Fibroblast of the conjunctiva (primary cell): ENCODE measurements around the gene GDPD5.

Experiments used
- DNase-seq: peaks from one replicate; pipeline ENCODE4 v3.0.0-alpha.2; 2010; ENCODE audit warnings: low read depth

The GDPD5 gene

DNA sequence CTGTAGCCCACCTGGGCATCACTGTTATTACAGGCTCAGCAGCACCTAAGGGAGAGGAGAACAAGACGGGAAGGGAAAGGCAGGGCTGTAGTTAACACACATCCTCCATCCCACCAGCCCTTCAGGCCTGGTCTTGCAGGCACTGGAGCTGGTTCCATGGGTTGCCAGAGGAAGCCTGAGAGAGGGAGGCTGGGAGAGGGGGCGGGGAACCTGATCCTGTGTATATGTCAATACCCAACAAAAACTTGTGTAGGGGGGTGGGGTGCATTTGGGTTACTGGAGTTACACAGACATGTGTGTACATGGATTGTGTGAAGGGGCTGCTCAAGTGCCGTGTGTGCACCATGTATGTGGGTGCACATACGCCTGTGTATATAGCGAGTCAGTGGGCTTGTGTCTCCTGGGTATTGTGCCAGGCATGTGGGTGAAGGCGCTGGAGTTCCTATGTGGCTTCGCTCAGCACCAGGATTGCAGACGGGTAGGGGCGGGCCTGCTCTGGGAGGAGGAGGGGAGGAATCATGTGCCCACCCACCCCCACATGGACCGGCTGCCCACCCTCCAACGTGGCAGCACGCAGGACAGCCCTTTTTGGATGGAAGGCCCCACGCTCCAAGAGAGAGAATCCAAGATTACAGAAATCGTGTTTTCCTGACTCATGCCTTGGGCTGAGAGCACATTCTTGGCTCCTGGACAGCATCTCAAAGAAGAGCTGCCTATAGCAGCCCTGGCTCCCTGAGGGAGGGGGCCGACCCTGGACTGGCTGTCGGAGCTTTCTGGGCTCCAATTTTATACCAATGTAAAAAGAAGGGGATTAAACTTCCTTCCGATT, 32.1 kb upstream of the GDPD5 start:
- peak; percentile 94 for DNase-seq

GRCh38 chr11:75556275-75556674, 30.5 kb upstream of the GDPD5 start:
- no peak for DNase-seq

DNA sequence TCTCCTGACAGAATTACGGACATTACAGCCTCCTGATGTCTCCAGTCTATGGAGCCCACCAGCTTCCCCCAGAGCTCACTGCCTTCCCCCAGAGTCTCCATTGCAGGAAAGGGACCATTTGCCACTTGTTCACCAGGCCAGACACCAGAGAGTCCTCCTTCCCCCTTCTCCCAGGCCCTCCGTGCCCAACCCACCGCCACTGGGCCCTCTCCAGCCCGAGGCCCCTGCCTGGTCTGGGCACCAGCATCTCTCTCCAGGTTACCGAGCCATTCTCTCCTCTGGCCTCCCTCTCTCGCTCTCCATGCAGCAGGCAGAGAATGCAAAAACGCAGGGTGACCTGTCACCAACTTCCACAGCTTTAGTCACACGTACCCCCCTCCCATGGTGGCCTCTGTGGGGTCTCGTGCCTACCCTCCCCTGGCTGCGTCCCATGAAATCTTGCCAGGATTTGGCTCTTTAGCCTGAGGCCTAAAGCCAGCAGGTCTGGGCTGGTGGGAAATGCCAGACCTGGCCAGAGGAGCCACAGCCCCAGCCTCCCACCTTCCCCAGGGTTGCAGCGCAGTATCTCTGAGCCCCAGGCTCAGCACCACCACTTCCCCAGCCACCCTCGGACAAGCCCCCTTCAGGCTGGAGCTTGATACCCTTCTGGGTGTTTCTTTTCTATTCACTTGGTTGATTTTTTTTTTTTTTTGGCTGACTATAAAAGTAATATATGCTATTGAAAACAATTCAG, 29.5 kb upstream of the GDPD5 start:
- DNase-seq, result no peak

DNA sequence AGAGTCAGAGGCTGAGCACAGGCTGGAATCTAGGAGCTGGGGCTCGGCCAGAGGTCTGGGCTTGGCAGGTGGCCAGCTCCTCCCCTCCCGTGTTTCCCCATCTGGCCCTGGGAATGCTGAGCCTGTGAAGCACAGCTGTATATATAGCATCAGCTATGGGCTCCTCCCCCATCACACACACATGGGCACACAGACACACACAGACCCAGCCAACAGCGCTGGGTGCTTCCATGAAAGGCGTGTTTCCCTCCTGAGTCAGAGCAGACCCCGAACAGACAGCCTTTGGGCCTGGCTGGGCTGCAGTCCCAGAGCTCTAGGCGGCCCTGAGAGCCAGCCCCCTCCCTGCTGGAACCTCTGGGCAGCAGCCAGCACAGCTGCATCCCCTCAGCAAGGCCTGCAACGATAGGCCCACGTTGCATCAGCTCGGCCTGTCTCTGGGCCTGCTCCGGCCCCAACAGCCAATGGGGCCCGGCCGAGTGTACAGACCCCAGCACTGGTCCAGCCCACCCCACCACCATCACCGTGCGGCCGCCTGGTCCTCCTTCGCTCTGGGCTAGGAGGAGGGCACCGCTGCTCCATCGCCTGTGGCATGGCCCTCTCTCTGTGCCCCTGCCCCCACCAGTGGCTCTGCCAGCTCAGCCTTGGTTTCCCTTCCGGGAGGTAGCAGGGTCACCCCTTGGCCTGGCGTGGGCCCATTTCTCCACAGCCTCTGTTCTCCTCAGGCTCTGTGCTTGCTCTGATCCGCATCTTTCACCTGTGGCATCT, 28.7 kb upstream of the GDPD5 start:
- peak; percentile 100 for DNase-seq

DNA sequence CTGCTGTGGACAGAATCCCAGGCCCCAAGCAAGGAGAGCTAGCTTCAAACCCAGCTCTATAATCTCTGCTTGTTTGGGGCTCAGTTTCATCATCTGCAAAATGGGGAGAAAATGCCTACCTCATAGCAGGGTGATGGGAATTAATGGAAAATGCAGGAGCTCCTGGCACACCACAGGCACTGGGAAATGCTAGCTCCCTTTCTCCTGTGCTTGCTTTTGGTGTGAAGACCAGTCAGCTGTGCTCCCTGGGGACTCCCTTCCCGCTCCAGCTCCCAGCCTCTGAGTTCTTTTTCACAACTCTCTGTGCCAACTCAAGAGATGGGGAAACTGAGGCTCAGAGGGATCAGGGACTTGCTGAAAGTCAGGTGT, 28.1 kb upstream of the GDPD5 start:
- DNase-seq, result no peak

GRCh38 chr11:75553182-75553581, 27.4 kb upstream of the GDPD5 start:
- DNase-seq, result no peak

DNA sequence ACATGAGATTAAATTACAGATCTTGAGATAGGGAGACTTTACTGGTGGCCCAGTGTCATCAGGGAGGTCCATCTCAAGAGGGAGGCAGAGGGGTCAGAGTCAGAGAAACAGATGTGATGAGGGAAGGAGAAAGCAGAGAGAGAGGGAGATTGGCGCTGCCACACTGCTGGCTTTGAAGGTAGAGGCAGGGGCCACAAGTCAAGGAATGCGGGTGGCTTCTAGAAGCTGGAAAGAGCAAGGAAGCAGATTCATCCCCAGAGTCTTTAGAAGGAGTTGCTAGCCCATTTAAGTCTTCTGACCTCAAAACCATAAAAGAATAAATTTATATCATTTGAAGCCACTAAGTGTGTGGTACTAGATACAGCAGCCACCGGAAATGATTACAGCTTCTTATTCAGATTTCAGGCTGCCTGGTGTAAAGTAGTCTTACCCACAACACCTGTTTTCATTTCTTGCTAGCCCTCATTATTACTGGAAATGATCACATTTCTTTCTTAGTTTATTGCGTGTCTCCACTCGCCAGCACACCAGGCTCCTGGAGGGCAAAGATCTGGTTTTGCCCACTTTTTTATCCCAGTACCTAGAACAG, 23.7 kb upstream of the GDPD5 start:
- DNase-seq, result no peak

- DNase-seq, result no peak
Observed at GRCh38 chr11:75548595-75549272, 23.0 kb upstream of the GDPD5 start.

GRCh38 chr11:75547617-75548058, 21.9 kb upstream of the GDPD5 start:
- peak; percentile 63 for DNase-seq

DNA sequence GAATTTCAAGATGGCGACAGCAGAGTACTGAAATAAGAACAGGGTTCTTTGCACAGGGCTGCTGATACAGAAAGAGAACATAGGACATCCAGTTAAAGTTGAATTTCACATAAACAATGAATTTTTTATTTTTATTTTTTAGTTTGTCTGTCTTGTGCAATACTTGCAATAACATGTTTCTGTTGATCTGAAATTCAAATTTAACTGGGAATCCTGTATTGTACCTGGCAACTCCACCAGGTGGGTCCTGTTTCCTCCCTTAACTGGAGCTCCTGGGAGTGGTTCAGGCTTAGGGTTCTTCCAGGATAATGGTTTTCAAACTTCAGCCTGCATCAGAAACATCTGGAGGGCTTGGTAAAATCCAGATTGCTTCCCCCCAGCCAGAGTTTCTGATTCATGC, 21.4 kb upstream of the GDPD5 start:
- DNase-seq, result no peak

GRCh38 chr11:75543806-75544205, 18.1 kb upstream of the GDPD5 start:
- DNase-seq, result no peak

- no peak for DNase-seq
Observed at GRCh38 chr11:75542088-75542438, 16.3 kb upstream of the GDPD5 start.

DNA sequence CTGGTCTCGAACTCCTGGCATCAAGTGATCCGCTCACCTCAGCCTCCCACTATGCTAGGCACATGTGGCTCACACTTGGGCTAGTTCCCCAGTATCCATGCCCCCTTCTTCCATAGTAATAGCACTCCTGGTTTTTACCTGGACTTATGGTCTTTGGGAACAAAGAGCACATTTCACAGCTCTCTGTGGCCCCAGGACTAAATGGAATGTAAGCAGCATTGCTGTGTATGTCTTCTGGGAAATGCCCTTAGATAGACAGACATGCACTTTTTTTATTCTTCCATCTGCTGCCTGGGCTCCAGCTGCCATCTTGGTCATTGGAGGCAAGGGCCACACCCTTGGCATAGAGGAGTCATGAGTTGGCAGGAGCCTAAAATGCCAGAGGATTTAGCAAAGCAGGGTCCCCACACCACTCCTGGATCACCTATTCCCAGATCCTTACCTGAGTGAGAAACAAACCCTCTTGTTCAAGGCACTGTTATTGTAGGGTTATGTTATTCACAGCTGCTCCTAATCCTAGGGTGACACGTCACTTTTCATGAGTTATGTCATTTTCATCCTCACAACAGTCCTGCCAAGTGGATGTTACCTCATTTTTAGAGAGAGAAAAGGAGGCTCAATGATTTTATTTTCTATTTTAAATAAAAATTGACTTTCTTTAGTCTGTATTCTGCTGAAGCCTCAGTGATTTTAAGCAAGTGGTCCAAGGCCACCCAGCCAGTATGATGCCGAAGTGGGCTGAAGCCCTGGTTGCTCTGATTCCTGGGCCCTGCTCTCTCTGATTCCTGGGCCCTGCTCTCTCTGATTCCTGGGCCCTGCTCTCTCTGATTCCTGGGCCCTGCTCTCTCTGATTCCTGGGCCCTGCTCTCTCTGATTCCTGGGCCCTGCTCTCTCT, 15.7 kb upstream of the GDPD5 start:
- DNase-seq, result no peak

DNA sequence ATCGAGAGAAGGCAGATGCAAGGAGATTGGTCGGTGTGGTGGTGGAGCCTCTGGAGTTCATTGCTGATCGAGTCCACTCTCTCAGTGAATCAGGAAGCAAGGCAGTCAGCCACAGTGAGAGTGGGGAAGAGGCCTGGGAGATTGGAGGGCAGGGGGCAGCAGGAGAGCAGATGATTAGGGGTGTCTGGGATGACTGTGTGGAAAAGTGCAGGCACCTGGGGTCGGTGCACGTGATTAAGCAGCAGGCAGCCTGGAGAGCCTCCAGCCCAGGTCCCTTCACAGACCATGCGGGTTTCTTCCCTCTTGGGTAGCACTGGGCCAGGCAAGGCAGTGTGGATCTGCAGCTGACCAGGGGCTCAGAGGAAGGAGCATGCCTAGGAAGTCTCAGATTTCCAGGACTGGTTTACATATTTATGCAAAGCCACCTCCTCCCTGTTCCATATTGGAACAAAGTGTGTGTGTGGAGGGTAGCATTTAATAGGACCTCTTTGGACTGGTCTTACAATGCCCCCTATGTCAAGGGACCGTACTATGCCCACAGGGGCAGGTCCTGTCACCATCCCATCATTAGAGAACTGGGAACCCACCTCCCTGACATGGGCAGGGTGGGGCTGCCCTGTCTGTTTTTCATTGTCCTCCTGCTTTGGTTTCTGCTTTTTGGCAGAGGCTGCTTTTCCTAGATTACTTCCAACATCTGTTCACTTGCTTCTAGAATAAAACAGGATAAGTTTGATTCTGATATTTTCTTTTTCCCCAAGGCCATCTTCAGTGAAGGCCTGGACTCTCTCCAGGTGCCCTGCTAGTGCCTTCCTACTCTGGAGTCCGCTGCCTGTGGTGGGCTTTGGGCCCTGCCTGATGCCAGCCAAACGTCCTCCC, 14.0 kb upstream of the GDPD5 start:
- no peak for DNase-seq

- no peak for DNase-seq
Observed at GRCh38 chr11:75538150-75538942, 12.6 kb upstream of the GDPD5 start.

DNA sequence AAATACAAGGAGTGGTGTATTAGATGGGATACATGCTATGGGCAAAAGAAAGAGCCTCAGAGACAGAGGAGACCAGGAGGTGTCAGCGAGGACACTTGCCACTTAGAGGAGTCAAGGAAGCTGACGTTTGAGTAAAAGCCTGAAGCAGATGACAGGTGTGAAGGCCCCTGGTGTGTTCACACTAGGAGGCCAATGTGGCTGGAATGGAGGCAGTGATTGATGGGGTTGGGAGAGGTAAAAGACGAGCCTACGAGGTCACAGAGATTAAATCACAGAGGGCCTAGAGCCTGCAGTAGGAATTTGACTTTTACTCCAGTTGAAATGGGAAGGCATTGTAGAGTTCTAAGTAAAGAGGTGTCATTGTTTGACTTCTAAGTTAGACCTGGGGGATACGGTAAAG, 12.0 kb upstream of the GDPD5 start:
- no peak for DNase-seq

- DNase-seq, result no peak
Observed at GRCh38 chr11:75536786-75537641, 11.3 kb upstream of the GDPD5 start.

DNA sequence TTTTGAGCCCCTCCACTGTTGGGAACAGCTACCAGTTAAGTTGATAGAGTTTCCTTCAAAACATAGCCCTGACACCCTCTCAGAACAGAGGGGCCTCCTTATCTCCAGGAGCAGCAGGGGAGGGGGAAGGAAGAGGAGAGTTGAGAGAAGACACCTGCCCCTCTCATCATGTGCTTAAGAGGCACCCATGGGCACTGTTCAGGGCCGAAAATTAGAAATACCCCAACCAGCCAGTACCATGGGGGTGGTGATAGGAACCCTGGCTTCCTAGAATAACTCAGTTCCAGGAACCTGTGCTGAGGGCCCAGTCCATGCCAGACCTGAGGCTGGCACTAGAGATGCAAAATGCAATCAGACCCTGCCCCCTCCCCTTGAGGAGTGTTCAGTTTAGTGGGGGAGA, 9.3 kb upstream of the GDPD5 start:
- DNase-seq, result no peak
